ENCODE results near the gene ATOH7. TPM values are rescaled to one million over a fixed set of nuclear protein-coding genes. Genes with fewer than 3 reads are reported as not detected.

ATOH7 gene
- total RNA-seq, 1 experiment from 2014 or later, result 0.31 TPM

DNA sequence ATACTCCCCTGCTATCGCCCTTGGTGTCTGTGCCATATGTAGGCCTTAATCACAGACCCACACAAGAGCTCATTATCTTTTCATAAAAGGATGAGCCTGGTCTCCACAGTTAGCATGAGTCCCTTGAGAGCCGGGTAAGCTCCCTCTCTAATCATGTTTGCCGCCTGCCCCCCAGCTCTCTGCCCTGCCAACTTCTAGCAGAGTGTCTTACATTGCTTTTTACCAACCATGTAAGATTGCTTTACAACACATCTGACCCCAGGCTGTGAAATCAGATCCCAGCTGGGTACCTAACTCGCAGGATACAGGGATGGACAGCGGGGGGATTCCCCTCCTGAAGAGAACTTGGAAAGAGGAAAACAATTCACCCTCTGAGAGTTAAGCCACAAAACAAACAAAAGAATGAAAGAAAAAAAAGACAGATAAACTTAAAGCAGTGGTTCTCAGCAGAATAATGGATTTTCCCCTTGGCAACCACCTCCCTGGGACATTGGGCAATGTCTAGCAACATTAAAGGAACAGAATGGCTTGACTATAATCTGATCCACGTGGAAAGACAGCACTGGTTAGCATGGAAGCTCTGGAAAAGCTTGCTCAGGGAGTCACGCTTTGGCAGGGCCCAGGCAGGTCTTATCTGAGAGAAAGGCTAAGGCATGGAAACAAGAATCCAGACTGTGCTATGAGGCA is 39.4 kb upstream of the ATOH7 start (continued):
- TF ChIP-seq, protein P1, sequence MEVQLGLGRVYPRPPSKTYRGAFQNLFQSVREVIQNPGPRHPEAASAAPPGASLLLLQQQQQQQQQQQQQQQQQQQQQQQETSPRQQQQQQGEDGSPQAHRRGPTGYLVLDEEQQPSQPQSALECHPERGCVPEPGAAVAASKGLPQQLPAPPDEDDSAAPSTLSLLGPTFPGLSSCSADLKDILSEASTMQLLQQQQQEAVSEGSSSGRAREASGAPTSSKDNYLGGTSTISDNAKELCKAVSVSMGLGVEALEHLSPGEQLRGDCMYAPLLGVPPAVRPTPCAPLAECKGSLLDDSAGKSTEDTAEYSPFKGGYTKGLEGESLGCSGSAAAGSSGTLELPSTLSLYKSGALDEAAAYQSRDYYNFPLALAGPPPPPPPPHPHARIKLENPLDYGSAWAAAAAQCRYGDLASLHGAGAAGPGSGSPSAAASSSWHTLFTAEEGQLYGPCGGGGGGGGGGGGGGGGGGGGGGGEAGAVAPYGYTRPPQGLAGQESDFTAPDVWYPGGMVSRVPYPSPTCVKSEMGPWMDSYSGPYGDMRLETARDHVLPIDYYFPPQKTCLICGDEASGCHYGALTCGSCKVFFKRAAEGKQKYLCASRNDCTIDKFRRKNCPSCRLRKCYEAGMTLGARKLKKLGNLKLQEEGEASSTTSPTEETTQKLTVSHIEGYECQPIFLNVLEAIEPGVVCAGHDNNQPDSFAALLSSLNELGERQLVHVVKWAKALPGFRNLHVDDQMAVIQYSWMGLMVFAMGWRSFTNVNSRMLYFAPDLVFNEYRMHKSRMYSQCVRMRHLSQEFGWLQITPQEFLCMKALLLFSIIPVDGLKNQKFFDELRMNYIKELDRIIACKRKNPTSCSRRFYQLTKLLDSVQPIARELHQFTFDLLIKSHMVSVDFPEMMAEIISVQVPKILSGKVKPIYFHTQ (CRISPR knock-in tag; IDR thresholded peaks at IDR 0.05), result no peak
- no peak for TF ChIP-seq GABPB1 (CRISPR knock-in tag; IDR thresholded peaks at IDR 0.05)
- TF ChIP-seq CREB1 (CRISPR knock-in tag; IDR thresholded peaks at IDR 0.05), result no peak
- TF ChIP-seq, protein P2, sequence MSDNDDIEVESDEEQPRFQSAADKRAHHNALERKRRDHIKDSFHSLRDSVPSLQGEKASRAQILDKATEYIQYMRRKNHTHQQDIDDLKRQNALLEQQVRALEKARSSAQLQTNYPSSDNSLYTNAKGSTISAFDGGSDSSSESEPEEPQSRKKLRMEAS (CRISPR knock-in tag; IDR thresholded peaks at IDR 0.05), result no peak
- TF ChIP-seq, protein P3, sequence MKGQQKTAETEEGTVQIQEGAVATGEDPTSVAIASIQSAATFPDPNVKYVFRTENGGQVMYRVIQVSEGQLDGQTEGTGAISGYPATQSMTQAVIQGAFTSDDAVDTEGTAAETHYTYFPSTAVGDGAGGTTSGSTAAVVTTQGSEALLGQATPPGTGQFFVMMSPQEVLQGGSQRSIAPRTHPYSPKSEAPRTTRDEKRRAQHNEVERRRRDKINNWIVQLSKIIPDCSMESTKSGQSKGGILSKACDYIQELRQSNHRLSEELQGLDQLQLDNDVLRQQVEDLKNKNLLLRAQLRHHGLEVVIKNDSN (CRISPR knock-in tag; IDR thresholded peaks at IDR 0.05), result no peak
- no peak for TF ChIP-seq CBFB (CRISPR knock-in tag; IDR thresholded peaks at IDR 0.05; ENCODE audit: low read depth)
- no peak for TF ChIP-seq PRDM15 (CRISPR knock-in tag; IDR thresholded peaks at IDR 0.05)
- no peak for TF ChIP-seq MXD4 (CRISPR knock-in tag; IDR thresholded peaks at IDR 0.05; ENCODE audit: borderline replicate concordance)
- TF ChIP-seq, protein P4, sequence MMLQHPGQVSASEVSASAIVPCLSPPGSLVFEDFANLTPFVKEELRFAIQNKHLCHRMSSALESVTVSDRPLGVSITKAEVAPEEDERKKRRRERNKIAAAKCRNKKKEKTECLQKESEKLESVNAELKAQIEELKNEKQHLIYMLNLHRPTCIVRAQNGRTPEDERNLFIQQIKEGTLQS (CRISPR knock-in tag; conservative IDR thresholded peaks at IDR 0.05), result no peak

GRCh38 chr10:68269562-68270290 is 37.8 kb upstream of the ATOH7 start:
- TF ChIP-seq, protein P5, sequence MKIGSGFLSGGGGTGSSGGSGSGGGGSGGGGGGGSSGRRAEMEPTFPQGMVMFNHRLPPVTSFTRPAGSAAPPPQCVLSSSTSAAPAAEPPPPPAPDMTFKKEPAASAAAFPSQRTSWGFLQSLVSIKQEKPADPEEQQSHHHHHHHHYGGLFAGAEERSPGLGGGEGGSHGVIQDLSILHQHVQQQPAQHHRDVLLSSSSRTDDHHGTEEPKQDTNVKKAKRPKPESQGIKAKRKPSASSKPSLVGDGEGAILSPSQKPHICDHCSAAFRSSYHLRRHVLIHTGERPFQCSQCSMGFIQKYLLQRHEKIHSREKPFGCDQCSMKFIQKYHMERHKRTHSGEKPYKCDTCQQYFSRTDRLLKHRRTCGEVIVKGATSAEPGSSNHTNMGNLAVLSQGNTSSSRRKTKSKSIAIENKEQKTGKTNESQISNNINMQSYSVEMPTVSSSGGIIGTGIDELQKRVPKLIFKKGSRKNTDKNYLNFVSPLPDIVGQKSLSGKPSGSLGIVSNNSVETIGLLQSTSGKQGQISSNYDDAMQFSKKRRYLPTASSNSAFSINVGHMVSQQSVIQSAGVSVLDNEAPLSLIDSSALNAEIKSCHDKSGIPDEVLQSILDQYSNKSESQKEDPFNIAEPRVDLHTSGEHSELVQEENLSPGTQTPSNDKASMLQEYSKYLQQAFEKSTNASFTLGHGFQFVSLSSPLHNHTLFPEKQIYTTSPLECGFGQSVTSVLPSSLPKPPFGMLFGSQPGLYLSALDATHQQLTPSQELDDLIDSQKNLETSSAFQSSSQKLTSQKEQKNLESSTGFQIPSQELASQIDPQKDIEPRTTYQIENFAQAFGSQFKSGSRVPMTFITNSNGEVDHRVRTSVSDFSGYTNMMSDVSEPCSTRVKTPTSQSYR (CRISPR knock-in tag; IDR thresholded peaks at IDR 0.05), result no peak
- TF ChIP-seq SMAD4 (CRISPR knock-in tag; IDR thresholded peaks at IDR 0.05) (no peak), RELA (CRISPR knock-in tag; IDR thresholded peaks at IDR 0.05; ENCODE audit: borderline replicate concordance) (no peak)
- TF ChIP-seq, protein P6, sequence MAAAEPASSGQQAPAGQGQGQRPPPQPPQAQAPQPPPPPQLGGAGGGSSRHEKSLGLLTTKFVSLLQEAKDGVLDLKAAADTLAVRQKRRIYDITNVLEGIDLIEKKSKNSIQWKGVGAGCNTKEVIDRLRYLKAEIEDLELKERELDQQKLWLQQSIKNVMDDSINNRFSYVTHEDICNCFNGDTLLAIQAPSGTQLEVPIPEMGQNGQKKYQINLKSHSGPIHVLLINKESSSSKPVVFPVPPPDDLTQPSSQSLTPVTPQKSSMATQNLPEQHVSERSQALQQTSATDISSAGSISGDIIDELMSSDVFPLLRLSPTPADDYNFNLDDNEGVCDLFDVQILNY (CRISPR knock-in tag; IDR thresholded peaks at IDR 0.05), result no peak
- ChIA-PET POLR2A (interaction anchor here (0.6 kb wide), 1 partner anchor 1036 kb away, joined by 3 read pairs; no protein-coding TSS in a partner anchor), CTCF (no interaction called here)
- no peak for DNase-seq (ENCODE audit: low spot score)
- no peak overlapping the region for H3K27ac Mint-ChIP-seq
- no peak overlapping the region for H3K4me3 Mint-ChIP-seq
- peaks cover 4% of the 10 kb centered on the region for H3K4me1 Mint-ChIP-seq
- peaks cover 20% of the 10 kb centered on the region for H3K27me3 Mint-ChIP-seq (ENCODE audit: low read depth)
- H3K9me3 Mint-ChIP-seq, result peaks cover 22% of the 10 kb centered on the region
- H3K36me3 Mint-ChIP-seq, result 0 out of 2 replicates have a peak, but pooled peaks cover 4% of the 10 kb centered on the region
- no peak for ATAC-seq
